Mesendoderm (in vitro differentiated cells): ENCODE data around the gene SLC25A30.
"Not testable (repeated sequence)": the region's sequence is repeated elsewhere in the genome, so short reads cannot be mapped to it uniquely, and the experiment has no call there.

Experiments
- DNase-seq: peaks from one replicate; pipeline ENCODE4 v3.0.0; 2013
- H2AK5ac ChIP-seq: 2 replicates; pipeline ENCODE4 v1.6.1; 2013; ENCODE audit warnings: low read length, inconsistent platforms
- H2BK120ac ChIP-seq: 2 replicates; pipeline ENCODE4 v1.6.1; 2013; ENCODE audit warnings: low read depth, mild to moderate bottlenecking, low read length, moderate library complexity, mixed read lengths
- H2BK15ac ChIP-seq: replicated peaks from 2 replicates; pipeline ENCODE4 v1.6.1; 2013; ENCODE audit warnings: low read depth, mild to moderate bottlenecking, moderate library complexity
- H2BK5ac ChIP-seq: 2 replicates; pipeline ENCODE4 v1.6.1; 2013; ENCODE audit warnings: low read length, inconsistent platforms
- H3K18ac ChIP-seq: 2 replicates; pipeline ENCODE4 v1.6.1; 2013; ENCODE audit warnings: mild to moderate bottlenecking, low read length, mixed read lengths
- H3K23ac ChIP-seq: one replicate; pipeline ENCODE4 v1.6.1; 2013; ENCODE audit warnings: low read length
- H3K27ac ChIP-seq: 2 replicates; pipeline ENCODE4 v1.5.1; 2013; ENCODE audit warnings: low read depth, mild to moderate bottlenecking, inconsistent platforms, low read length, moderate library complexity
- H3K27me3 ChIP-seq: 2 replicates; pipeline ENCODE4 v1.6.1; 2013; ENCODE audit warnings: low read length, control low read depth, mild to moderate bottlenecking, inconsistent platforms; ENCODE audit not compliant: insufficient read depth, poor library complexity
- H3K36me3 ChIP-seq: 2 replicates; pipeline ENCODE4 v1.6.1; 2013; ENCODE audit warnings: low read length, inconsistent platforms; ENCODE audit not compliant: control insufficient read depth, insufficient read depth
- H3K4ac ChIP-seq: one replicate; pipeline ENCODE4 v1.6.1; 2013; ENCODE audit warnings: low read depth, mild to moderate bottlenecking, low read length, moderate library complexity
- H3K4me1 ChIP-seq: 2 replicates; pipeline ENCODE4 v1.6.1; 2013; ENCODE audit warnings: low read depth, low read length, inconsistent platforms; ENCODE audit not compliant: control insufficient read depth
- H3K4me2 ChIP-seq: 2 replicates; pipeline ENCODE4 v1.6.1; 2013; ENCODE audit warnings: low read length
- H3K4me3 ChIP-seq: 2 replicates; pipeline ENCODE4 v1.5.1; 2013; ENCODE audit warnings: mild to moderate bottlenecking, low read length
- H3K56ac ChIP-seq: one replicate; pipeline ENCODE4 v1.6.1; 2013; ENCODE audit warnings: low read length
- H3K79me1 ChIP-seq: 2 replicates; pipeline ENCODE4 v1.6.1; 2013; ENCODE audit warnings: low read length, inconsistent platforms
- H3K79me2 ChIP-seq: 2 replicates; pipeline ENCODE4 v1.6.1; 2013; ENCODE audit warnings: mild to moderate bottlenecking, low read length; ENCODE audit not compliant: control insufficient read depth, insufficient read depth
- H3K9ac ChIP-seq: 2 replicates; pipeline ENCODE4 v1.6.1; 2013; ENCODE audit warnings: low read length, inconsistent platforms
- H4K5ac ChIP-seq: one replicate; pipeline ENCODE4 v1.6.1; 2013; ENCODE audit warnings: low read length
- H4K8ac ChIP-seq: one replicate; pipeline ENCODE4 v1.6.1; 2013; ENCODE audit warnings: low read depth, mild to moderate bottlenecking, control low read depth, low read length, moderate library complexity
- WGBS: extraction: QIAGEN DNeasy Blood & Tissue Kit; methylation state at CpG from one replicate; pipeline ENCODE4 v1.1.7; 2013; ENCODE audit warnings: low lambda C conversion rate, missing lambda C conversion rate; ENCODE audit not compliant: insufficient coverage; ENCODE audit errors: extremely low coverage; 5-methylcytosine and 5-hydroxymethylcytosine counted together

The SLC25A30 gene

GRCh38 chr13:45385907-45386553 is 32.1 kb downstream of the SLC25A30 start:
- Histone ChIP-seq H3K4ac (no peak overlapping the region), H3K27ac (no peak overlapping the region), H3K79me1 (no peaks in the 10 kb centered on the region), H3K23ac (no peak overlapping the region), H3K18ac (no peak overlapping the region), H3K79me2 (no peaks in the 10 kb centered on the region), H3K9ac (no peak overlapping the region), H2AK5ac (no peak overlapping the region), H3K4me2 (no peak overlapping the region), H2BK15ac (no peak overlapping the region), H3K56ac (no peak overlapping the region), H3K27me3 (no peaks in the 10 kb centered on the region), H3K4me3 (no peak overlapping the region), H4K8ac (no peak overlapping the region), H2BK120ac (no peak overlapping the region), H2BK5ac (no peak overlapping the region), H3K4me1 (no peaks in the 10 kb centered on the region), H3K36me3 (no peaks in the 10 kb centered on the region), H4K5ac (no peak overlapping the region)
- no CpG with 5 or more reads among the region's 5 CpGs for WGBS
- no peak for DNase-seq

DNA sequence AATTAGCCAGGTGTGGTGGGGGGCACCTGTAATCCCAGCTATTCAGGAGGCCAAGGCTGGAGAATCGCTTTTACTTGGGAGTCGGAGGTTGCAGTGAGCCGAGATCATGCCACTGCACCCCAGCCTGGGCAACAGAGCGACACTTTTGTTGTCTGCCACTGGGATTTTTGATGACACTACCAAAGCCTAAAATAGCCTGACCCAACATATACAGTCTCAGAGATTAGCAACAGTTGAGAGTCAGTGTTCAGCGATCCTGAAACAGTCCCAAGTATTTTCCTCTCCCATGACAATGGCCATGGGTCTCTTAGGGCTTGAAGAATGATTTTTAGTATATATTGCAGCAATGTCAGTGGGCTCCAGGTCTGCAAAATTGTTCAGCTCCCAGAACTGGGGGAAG is 32.9 kb downstream of the SLC25A30 start:
- no peak overlapping the region for H2BK5ac ChIP-seq
- DNase-seq = no peak

DNA sequence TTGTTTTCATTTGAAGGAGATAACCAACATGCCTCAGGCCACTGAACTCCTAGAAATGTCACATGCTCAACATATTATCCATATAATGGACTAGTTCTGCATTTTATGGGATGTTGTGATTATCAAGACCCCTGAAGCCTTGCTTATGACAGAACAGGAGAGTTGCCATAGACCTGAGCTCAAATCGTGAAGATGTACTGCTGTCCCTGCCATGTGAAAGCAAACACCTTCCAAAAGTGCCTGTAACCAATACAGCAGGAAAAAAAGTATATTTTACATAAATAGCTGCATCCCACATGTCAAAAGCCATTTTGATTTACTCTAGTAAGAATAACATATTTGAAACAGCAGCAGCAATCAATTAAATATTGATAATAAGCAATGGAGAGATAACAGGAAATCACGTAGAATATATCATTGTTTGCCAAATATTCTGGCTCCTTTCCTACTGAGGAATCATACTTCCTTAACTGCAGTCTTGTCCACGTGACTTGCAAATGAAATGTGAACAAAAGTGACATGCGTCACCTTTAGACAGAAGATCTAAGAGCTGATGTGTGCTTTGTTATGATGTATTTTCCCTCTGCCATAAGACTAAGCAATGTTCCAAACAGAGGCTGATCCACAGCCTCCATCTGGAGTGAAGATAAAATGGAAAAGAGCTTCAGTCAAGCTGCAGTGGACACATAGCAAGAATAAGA is 33.5 kb downstream of the SLC25A30 start:
- Histone ChIP-seq H3K79me2 (no peaks in the 10 kb centered on the region), H4K5ac (no peak overlapping the region), H3K27ac (no peak overlapping the region), H4K8ac (no peak overlapping the region), H2BK5ac (no peak overlapping the region), H3K79me1 (no peaks in the 10 kb centered on the region), H3K4ac (no peak overlapping the region), H2BK15ac (no peak overlapping the region), H3K18ac (no peak overlapping the region), H3K4me2 (no peak overlapping the region), H3K56ac (no peak overlapping the region), H3K36me3 (no peaks in the 10 kb centered on the region), H2BK120ac (no peak overlapping the region), H2AK5ac (no peak overlapping the region), H3K4me3 (no peak overlapping the region), H3K27me3 (no peaks in the 10 kb centered on the region), H3K9ac (no peak overlapping the region), H3K4me1 (no peaks in the 10 kb centered on the region), H3K23ac (no peak overlapping the region)
- no CpG with 5 or more reads among the region's 4 CpGs for WGBS
- DNase-seq = no peak

More for the DNA sequence above, 32.9 kb downstream of the SLC25A30 start:
- Histone ChIP-seq H3K36me3 (no peaks in the 10 kb centered on the region), H3K4me2 (no peak overlapping the region), H3K4me1 (no peaks in the 10 kb centered on the region), H3K23ac (no peak overlapping the region), H4K8ac (no peak overlapping the region), H3K4me3 (no peak overlapping the region), H3K27me3 (no peaks in the 10 kb centered on the region), H3K79me1 (no peaks in the 10 kb centered on the region), H3K18ac (no peak overlapping the region), H3K56ac (no peak overlapping the region), H3K9ac (no peak overlapping the region), H3K4ac (no peak overlapping the region), H2BK120ac (no peak overlapping the region), H3K79me2 (no peaks in the 10 kb centered on the region), H2BK15ac (no peak overlapping the region), H2AK5ac (no peak overlapping the region), H4K5ac (no peak overlapping the region), H3K27ac (no peak overlapping the region)
- no CpG with 5 or more reads among the region's 5 CpGs for WGBS

GRCh38 chr13:45382739-45383138 is 35.4 kb downstream of the SLC25A30 start:
- not testable (repeated sequence) for H4K8ac ChIP-seq, H3K56ac ChIP-seq, H3K27me3 ChIP-seq, H3K36me3 ChIP-seq, H3K79me1 ChIP-seq, H3K27ac ChIP-seq, DNase-seq, H3K79me2 ChIP-seq, H2BK15ac ChIP-seq, H3K18ac ChIP-seq, H3K23ac ChIP-seq, H2AK5ac ChIP-seq, H3K4me1 ChIP-seq, H2BK120ac ChIP-seq, H3K4me2 ChIP-seq, H3K9ac ChIP-seq, H3K4me3 ChIP-seq, H4K5ac ChIP-seq, H3K4ac ChIP-seq, H2BK5ac ChIP-seq
- WGBS = no CpG with 5 or more reads among the region's 8 CpGs

DNA sequence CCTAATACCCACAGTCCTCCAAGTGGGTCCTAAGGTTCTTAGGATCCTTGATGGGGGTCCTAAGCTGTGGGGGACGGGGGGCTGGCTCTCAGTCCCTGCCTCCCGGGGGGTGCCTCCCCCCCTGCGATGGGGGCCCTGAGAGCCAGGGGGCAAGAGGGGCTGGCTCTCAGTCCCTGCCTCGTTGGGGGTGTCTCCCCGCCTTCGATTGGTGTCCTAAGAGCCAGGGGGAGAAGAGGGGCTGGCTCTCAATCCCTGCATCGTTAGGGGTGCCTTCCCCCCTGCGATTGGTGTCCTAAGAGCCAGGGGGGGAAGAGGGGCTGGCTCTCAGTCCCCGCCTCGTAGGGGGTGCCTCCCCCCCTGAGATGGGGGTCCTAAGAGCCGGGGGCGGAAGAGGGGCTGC is 37.0 kb downstream of the SLC25A30 start:
- no peak overlapping the region for H3K56ac ChIP-seq
- no peak for DNase-seq
- H3K4me3 ChIP-seq = no peak overlapping the region
- H4K5ac ChIP-seq = no peak overlapping the region
- WGBS = no CpG with 5 or more reads among the region's 12 CpGs
- no peak overlapping the region for H2BK15ac ChIP-seq
- H4K8ac ChIP-seq = no peak overlapping the region
- no peak overlapping the region for H3K23ac ChIP-seq
- no peaks in the 10 kb centered on the region for H3K79me1 ChIP-seq
- H3K4ac ChIP-seq = no peak overlapping the region
- no peaks in the 10 kb centered on the region for H3K36me3 ChIP-seq
- H3K9ac ChIP-seq = no peak overlapping the region
- H2BK120ac ChIP-seq = no peak overlapping the region
- no peaks in the 10 kb centered on the region for H3K79me2 ChIP-seq
- H3K18ac ChIP-seq = no peak overlapping the region
- no peaks in the 10 kb centered on the region for H3K4me1 ChIP-seq
- no peak overlapping the region for H3K4me2 ChIP-seq
- no peaks in the 10 kb centered on the region for H3K27me3 ChIP-seq
- no peak overlapping the region for H2AK5ac ChIP-seq
- no peak overlapping the region for H3K27ac ChIP-seq
- H2BK5ac ChIP-seq = no peak overlapping the region

DNA sequence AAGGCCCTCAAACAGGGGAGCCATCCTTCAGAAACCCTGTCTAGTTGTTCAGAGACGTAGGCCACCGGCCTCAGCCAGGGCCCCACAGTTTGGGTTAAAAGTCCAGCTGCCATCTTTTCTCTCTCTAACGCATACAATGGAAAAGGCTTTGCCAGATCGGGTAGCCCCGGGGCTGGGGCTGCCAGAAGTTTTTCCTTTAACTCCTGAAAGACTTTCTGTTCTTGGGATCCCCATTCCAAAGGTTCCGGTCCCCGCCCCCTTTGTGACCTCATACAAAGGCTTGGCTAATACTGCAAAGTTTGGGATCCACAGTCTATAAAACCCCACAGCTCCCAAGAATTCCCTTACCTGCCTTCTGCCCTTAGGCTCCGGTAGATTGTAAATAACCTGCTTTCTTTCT is 37.5 kb downstream of the SLC25A30 start:
- not testable (repeated sequence) for H4K8ac ChIP-seq, H3K79me1 ChIP-seq, H2BK5ac ChIP-seq, H4K5ac ChIP-seq, H3K27me3 ChIP-seq, H2BK15ac ChIP-seq, H3K4me1 ChIP-seq, H3K56ac ChIP-seq, H3K23ac ChIP-seq, H2AK5ac ChIP-seq, H3K27ac ChIP-seq, H3K4ac ChIP-seq, H3K79me2 ChIP-seq, H3K4me2 ChIP-seq, H3K36me3 ChIP-seq, H3K9ac ChIP-seq, H2BK120ac ChIP-seq, H3K18ac ChIP-seq, H3K4me3 ChIP-seq
- WGBS = no CpG with 5 or more reads among the region's 8 CpGs
- peak; percentile 39 for DNase-seq
